RWPE1 (cell line): ENCODE results near the gene BAZ1B.

Source experiments
- CTCF ChIA-PET: fragments of 350-600 bp; sonication (Branson Sonifier 250); formaldehyde crosslinking; extraction: SDS; loops from one replicate; lab custom pipeline; 2021; lab: Yijun Ruan, JAX
- POLR2A ChIA-PET: fragments of 400-600 bp; formaldehyde crosslinking; extraction: SDS; loops from one replicate; lab custom pipeline; 2020; ENCODE audit warnings: antibody characterized with exemption; ENCODE audit not compliant: low non-redundant PET; lab: Yijun Ruan, JAX
- DNase-seq: peaks from one replicate; pipeline ENCODE4 v3.0.0; 2012; ENCODE audit warnings: low spot score
- H3K27ac ChIP-seq: fragments of 450-650 bp; 2 replicates; pipeline ENCODE4 v1.5.1; 2017
- CTCF ChIP-seq: fragments of 450-650 bp; conservative IDR thresholded peaks from 2 replicates; pipeline ENCODE4 v1.5.1; 2017; ENCODE audit warnings: low read depth, mild to moderate bottlenecking

BAZ1B gene

GRCh38 chr7:73397521-73398281 lies 124.4 kb downstream of the BAZ1B start:
- ChIA-PET CTCF (no interaction called here), POLR2A (no interaction called here)
- no peak for TF ChIP-seq CTCF
- DNase-seq, result no peak
- no peak overlapping the region for H3K27ac ChIP-seq

- no peak for DNase-seq
- CTCF ChIA-PET, result no interaction called here
- TF ChIP-seq CTCF, result no peak
- no peak overlapping the region for H3K27ac ChIP-seq
- POLR2A ChIA-PET, result no interaction called here
Observed at GRCh38 chr7:73395538-73396503, 126.3 kb downstream of the BAZ1B start.

GRCh38 chr7:73394422-73394821 lies 127.7 kb downstream of the BAZ1B start:
- ChIA-PET POLR2A (no interaction called here), CTCF (no interaction called here)
- no peak overlapping the region for H3K27ac ChIP-seq
- no peak for DNase-seq
- no peak for TF ChIP-seq CTCF

GRCh38 chr7:73391396-73391795 lies 130.7 kb downstream of the BAZ1B start:
- POLR2A ChIA-PET, result no interaction called here
- TF ChIP-seq CTCF, result no peak
- CTCF ChIA-PET, result interaction anchor here (0.5 kb wide), 1 partner anchor 14 kb away, joined by 3 read pairs; no protein-coding TSS in a partner anchor
- H3K27ac ChIP-seq, result no peak overlapping the region
- no peak for DNase-seq
